Ureter (tissue), 1 donor: Measurements from ENCODE around the gene C1orf52. TPM values are rescaled to one million over a fixed set of nuclear protein-coding genes. Genes with fewer than 3 reads are reported as not detected.
"Not testable (repeated sequence)": the region's sequence is repeated elsewhere in the genome, so short reads cannot be mapped to it uniquely, and the experiment has no call there.

Experiments
- DNase-seq: peaks from one replicate; pipeline ENCODE4 v3.0.0-alpha.2; 2020; ENCODE audit warnings: low spot score
- total RNA-seq: library from RNA; stranded (reverse); gene quantifications from one replicate; pipeline ENCODE4 v1.2.4, GENCODE V29; 2023
- donor health status: DM: yes; HTN: yes; CAD: no.

C1orf52 gene
- total RNA-seq, 1 donor from 2014 or later, result 30.0 TPM

- peak; percentile 66 for DNase-seq
Observed at GRCh38 chr1:85278853-85279314, 19.4 kb upstream of the C1orf52 start.

- no peak for DNase-seq
Observed at GRCh38 chr1:85277802-85278201, 18.3 kb upstream of the C1orf52 start.

- DNase-seq, result no peak
Observed at GRCh38 chr1:85276978-85277639, 17.6 kb upstream of the C1orf52 start.

GRCh38 chr1:85276215-85276977, 16.9 kb upstream of the C1orf52 start, which contains the start of gene BCL10:
Gene BCL10, minus strand, starts transcription at chr1:85276632. Its CDS starts 280 bp downstream, at chr1:85276352.
- DNase-seq, result peak; percentile 98

GRCh38 chr1:85275701-85276214, 16.3 kb upstream of the C1orf52 start:
- no peak for DNase-seq

- DNase-seq, result no peak
Observed at GRCh38 chr1:85274969-85275453, 15.5 kb upstream of the C1orf52 start.

GRCh38 chr1:85273397-85273796, 13.9 kb upstream of the C1orf52 start:
- no peak for DNase-seq

GRCh38 chr1:85268801-85269585, 9.5 kb upstream of the C1orf52 start:
- no peak for DNase-seq

- DNase-seq, result no peak
Observed at GRCh38 chr1:85267313-85267712, 7.9 kb upstream of the C1orf52 start.

GRCh38 chr1:85264150-85264549, 4.7 kb upstream of the C1orf52 start:
- no peak for DNase-seq

GRCh38 chr1:85262985-85263384, 3.5 kb upstream of the C1orf52 start:
- DNase-seq, result no peak

- no peak for DNase-seq
Observed at GRCh38 chr1:85259912-85260274, 431 bp upstream of the C1orf52 start.

- DNase-seq, result peak; percentile 45
Observed at GRCh38 chr1:85258536-85259117, 835 bp downstream of the C1orf52 start.

- DNase-seq, result not testable (repeated sequence)
Observed at GRCh38 chr1:85249042-85249441, 10.4 kb downstream of the C1orf52 start.

GRCh38 chr1:85245891-85246290, 13.6 kb downstream of the C1orf52 start:
- DNase-seq, result no peak

- DNase-seq, result no peak
Observed at GRCh38 chr1:85245456-85245855, 14.0 kb downstream of the C1orf52 start.

- DNase-seq, result no peak
Observed at GRCh38 chr1:85244271-85245061, 15.0 kb downstream of the C1orf52 start.

- no peak for DNase-seq
Observed at GRCh38 chr1:85243372-85243771, 16.1 kb downstream of the C1orf52 start.

- no peak for DNase-seq
Observed at GRCh38 chr1:85240643-85241042, 18.8 kb downstream of the C1orf52 start.

GRCh38 chr1:85240174-85240601, 19.3 kb downstream of the C1orf52 start:
- no peak for DNase-seq

GRCh38 chr1:85237613-85238012, 21.8 kb downstream of the C1orf52 start:
- DNase-seq, result no peak
